HG03095 (cell line): Measurements from ENCODE around the gene ZNF506.
A peak's percentile ranks its signal among the peaks of the same experiment; 100 is the strongest.
"Not testable (repeated sequence)": the region's sequence is repeated elsewhere in the genome, so short reads cannot be mapped to it uniquely, and the experiment has no call there.

Experiments used
- ATAC-seq: cut with Tn5 transposase; IDR thresholded peaks from one replicate; pipeline ENCODE4 v1.9.1; 2021; ENCODE audit warnings: moderate library complexity; ENCODE audit not compliant: unreplicated experiment

The ZNF506 gene

GRCh38 chr19:19821366-19821951, at the start of gene ZNF506:
ZNF506 (minus strand) TSS chr19:19821750; CDS start chr19:19821603, 147 bp downstream.
- ATAC-seq, result peak; percentile 72

GRCh38 chr19:19870086-19870485, 48.5 kb upstream of the ZNF506 start:
- ATAC-seq, result not testable (repeated sequence)

DNA sequence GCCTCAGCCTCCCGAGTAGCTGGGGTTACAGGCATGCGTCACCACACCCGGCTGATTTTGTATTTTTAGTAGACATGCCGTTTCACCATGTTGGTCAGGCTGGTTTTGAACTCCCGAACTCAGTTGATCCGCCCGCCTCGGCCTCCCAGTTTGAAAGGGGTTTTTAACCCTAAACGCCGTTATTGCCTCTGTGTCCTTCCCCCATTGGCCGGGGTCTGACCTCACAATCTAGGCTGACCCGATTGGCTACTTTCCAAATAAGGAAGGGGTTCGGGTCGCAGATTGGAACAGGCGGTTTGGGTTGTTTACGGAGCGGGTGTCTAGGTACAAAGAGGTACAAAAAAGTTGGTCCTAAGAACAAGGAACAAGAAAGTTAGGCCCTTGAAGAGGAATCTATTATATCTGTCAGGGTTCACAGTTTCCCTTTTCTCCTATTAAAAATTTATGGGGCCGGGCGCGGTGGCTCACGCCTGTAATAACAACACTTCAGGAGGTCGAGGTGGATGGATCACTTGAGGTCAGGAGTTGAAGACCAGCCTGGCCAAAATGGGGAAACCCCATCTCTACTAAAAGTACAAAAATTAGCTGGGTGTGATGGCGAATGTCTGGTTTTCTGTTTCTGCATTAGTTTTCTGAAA, 45.2 kb upstream of the ZNF506 start:
- ATAC-seq, result no peak

DNA sequence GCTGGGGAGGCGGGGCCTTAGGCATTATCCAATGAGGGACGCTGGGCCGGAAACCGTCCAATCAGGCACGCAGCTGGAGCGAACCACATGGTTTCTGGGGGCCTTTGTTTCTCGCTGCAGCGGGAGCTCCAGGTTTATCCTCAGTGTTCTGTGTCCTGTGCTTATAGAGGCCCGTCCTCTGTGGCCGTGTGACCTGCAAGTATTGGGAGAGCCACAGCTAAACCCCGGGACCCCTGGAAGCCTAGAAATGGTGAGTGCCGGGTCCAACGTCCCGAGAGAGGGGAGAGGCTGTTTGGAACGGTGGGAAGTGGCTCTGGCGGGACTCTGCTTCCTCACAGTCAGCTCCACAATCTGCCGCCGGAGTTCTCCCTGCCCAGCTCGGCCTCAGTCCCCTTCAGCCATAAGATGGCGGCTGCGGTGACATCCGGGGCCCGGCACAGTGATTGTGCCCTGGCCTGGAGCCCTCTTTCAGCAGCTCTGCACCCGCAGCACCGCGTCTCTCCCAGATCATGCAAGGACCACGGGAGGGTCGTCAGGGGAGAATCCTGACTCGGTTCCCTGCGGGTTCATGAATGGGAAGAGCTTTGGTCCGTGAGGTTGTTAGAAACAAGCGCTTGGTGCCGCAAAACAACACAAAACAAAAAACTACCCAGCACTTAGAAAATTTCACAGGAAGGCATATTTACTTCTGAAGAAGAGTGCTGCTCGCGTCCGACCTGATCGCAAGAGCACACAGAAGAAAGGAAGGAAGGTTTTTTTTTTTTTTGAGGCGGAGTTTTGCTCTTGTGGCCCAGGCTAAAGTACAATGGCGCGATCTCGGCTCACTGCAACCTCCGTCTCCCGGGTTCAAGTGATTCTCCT, 44.4 kb upstream of the ZNF506 start, which contains the start of gene ZNF253:
ZNF253 (plus strand) TSS at position 133 of the 861 bp plus-strand sequence; CDS start at position 248, 115 bp downstream.
- peak; percentile 97 for ATAC-seq

DNA sequence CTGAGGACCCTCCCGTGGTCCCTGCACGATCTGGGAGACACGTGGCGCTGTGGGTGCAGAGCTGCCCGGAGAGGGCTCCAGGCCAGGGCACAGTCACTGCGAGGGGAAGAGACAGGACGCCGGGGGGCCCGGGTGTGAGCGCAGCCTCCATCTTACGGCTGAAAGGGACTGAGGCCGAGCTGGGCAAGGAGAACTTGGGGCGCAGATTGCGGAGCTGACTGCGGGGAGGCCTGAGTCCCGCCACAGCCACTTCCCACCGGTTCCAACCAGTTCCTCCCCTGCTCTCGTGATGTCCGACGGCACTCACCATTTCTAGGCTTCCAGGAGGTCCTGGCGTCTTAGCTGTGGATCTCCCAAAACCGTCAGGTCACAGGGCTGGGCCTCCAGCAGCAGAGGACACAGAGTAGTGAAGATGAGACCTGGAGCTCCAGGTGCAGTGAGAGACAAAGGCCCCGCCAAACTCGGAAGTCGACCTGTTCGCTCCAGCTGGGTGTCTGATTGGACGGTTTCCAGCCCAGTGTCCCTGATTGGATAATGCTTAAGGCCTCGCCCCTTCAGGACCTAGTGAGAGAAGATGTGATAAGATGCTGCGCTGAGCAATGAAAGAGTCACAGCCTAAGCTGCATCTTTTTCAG, 39.3 kb upstream of the ZNF506 start:
- no peak for ATAC-seq

- ATAC-seq, result no peak
Measured at GRCh38 chr19:19858751-19859150, 37.2 kb upstream of the ZNF506 start.

- not testable (repeated sequence) for ATAC-seq
Measured at GRCh38 chr19:19851740-19852139, 30.2 kb upstream of the ZNF506 start.

DNA sequence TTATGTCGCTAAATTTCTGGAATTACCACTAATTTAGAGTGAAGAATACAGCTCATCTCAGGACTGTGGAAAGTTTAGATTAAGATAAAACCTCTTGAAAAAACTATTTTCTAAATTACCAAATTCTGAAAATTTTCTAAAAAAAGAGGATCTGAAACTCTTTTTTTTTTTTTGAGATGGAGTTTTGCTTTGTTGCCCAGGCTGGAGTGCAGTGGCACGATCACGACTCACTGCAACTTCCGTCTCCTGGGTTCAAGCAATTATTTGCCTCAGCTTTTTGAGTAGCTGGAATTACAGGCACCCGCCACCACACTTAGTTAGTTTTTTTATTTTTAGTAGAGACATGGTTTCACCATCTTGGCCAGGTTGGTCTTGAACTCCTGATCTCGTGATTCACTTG, 27.5 kb upstream of the ZNF506 start:
- ATAC-seq, result no peak

DNA sequence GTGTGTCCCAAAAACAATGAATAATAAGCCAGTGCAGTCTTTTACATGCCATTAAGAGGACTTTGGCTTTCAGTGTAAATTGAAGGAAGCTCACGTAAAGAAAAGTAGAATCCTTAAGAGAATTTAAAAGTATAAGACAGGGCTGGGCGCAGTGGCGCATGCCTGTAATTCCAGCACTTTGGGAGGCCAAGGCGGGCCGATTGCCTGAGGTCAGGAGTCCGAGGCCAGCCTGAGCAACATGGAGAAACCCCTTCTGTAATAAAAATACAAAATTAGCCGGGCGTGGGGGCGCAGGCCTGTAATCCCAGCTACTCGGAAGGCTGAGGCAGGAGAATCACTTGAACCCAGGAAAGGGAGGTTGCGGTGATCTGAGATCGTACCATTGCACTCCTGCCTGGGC, 26.2 kb upstream of the ZNF506 start:
- ATAC-seq, result no peak

GRCh38 chr19:19835560-19836038, 14.0 kb upstream of the ZNF506 start:
- no peak for ATAC-seq

DNA sequence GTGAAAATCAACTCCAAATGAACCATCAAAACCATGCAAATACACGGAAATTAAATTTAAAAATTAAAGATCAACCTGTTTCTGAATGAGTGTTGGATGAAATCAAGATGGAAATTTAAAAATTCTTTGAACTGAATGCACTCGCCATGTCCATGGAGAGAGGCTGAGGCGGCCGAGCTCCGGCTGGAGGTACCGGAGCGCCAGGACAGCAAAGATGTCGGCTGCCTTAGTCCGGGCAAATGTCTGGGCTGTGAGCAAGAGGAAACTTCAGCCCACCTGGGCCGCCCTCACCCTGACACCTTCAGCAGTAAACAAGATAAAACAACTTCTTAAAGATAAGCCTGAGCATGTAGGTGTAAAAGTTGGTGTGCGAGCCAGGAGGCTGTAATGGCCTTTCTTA, 5.3 kb upstream of the ZNF506 start:
- ATAC-seq, result no peak

GRCh38 chr19:19823916-19824315, 2.4 kb upstream of the ZNF506 start:
- no peak for ATAC-seq

DNA sequence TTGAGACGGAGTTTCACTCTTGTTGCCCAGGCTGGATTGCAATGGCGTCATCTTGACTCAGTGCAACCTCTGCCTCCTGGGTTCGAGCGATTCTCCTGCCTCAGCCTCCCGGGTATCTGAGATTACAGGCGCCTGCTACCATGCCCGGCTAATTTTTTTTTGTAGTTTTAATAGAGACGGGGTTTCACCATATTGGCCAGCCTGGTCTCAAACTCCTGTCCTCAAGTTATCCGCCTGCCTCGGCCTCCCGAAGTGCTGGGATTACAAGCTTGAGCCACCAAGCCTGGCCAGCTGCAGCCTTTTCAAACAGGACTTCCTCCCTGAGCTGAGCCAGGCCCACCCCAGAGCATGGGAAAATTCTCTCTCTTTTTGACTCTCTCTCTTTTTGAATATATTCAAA, 426 bp upstream of the ZNF506 start:
- ATAC-seq, result not testable (repeated sequence)

DNA sequence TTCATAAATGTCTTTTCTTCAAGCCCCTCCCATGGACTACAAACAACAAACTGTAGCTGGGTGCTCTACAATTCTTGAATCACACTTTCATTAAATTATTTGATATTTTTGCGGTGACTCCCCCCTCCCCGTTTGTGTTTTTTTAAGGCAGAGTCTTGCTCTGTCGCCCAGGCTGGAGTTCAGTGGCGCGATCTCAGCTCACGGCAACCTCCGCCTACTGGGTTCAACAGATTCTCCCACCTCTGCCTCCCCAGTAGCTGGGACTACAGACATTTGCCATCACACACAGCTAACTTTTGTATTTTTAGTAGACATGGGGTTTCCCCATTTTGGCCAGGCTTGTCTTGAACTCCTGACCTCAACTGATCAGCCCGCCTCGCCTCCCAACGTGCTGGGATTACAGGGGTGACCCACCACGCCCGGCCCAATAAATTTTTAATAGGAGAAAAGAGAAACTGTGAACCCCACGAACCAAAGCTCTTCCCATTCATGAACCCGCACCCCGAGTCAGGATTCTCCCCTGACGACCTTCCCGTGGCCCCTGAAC, 703 bp downstream of the ZNF506 start:
- no peak for ATAC-seq

GRCh38 chr19:19817357-19817756, 4.2 kb downstream of the ZNF506 start:
- ATAC-seq, result no peak

DNA sequence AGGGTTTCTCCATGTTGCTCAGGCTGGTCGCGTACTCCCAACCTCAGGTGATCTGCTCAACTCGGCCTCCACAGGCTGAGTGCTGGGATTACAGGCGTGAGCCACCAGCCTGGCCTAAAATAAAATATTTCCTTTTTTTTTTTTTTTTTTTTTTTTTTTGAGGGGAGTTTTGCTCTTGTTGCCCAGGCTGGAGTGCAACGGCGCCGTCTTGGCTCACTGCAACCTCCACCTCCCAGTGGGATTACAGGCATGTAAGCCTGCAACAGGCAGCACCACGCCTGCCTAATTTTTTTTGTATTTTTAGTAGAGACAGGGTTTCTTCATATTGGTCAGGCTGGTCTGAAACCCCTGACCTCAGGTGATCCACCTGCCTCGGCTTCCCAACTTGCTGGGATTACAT, 4.9 kb downstream of the ZNF506 start:
- ATAC-seq, result no peak

DNA sequence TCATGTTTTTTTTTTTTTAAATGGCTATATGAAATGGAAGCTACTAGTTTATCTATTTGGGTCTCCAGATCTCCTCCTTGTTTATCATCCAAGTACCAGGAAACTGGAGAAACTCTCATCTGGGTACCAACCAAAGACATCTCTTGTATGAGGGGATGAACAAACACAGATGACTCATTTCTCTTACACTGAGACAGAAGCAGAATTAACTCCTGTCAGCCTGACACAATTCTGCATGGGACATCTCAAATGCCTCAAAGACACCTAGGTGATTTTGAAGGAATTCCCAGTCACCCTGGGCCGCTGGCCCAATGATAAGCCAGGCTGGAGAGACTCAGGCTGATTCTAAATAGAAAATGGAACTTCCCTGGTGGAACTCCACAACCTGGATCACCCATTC, 9.6 kb downstream of the ZNF506 start:
- ATAC-seq, result not testable (repeated sequence)

DNA sequence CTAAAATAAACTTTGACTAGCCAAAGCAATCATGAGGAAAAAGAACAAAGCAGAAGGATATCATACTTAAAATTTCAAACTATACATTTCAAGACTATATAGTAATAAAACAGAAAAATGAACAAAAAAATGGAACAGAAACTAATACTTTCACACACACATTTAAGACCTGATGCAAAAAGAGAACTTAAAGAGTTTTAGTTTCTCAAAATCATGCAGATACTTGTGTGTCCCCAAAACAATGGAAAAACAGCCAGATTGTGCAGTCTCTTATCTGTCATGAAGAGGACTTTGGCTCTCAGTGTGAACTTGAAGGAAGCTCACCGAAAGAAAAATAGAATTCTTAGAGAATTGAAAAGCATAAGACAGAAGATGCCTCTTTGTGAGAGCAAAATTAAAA, 16.1 kb downstream of the ZNF506 start:
- no peak for ATAC-seq

- no peak for ATAC-seq
Measured at GRCh38 chr19:19788015-19788414, 33.5 kb downstream of the ZNF506 start.

DNA sequence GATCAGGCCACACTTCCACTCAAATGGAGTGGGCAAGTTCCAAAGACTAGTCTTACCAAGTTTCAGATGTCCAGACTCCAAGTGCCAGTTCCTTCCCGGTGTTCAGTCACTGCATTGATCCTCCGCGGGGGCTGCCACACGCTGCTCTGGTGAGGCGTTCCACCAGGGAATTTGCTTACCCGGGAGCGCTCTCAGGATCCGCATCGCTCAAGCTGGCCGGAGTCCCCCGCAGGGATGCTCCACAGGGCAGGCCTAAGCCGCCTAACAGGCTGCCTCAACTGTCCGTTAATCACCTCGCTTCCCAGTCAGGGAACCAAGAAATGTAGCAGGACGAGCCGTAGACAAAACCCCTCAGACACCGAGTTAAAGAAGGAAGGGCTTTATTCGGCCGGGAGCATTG, 36.1 kb downstream of the ZNF506 start:
- ATAC-seq, result not testable (repeated sequence)

DNA sequence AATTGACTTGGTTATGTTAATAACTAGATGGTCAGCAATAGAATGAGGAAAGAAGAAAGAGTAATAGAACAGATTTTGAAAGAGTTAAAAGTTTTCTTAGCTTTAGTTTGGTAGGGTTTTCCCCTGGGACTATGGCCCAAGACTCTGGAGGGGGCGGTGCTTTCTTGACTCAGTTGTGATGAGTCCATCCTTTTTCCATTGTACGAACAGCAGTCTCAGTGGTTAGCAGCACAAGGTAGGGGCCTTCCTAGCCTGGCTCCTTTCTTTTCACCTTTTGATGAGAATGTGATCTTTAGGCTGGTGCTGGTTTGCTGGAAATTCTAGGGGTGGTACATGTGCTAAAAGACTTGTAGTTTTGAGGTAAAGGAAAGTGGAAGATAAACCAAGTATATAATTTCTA, 38.8 kb downstream of the ZNF506 start:
- no peak for ATAC-seq
